CD14-positive monocyte (primary cell): ENCODE results near the gene LOX. TPM values are rescaled to one million over a fixed set of nuclear protein-coding genes. Genes with fewer than 3 reads are reported as not detected.

ENCODE experiments used
- DNase-seq, 3 donors: peaks; one replicate each; pipeline ENCODE4 v3.0.0-alpha.2; 2011 to 2022
- H2AFZ ChIP-seq: 2 replicates; pipeline ENCODE4 v1.6.0; 2012; ENCODE audit warnings: mild to moderate bottlenecking, low read depth, low read length, inconsistent platforms; ENCODE audit not compliant: insufficient read depth, poor library complexity, severe bottlenecking
- H3K27ac ChIP-seq, 2 donors: 1 replicate in 1 of 2; 2 replicates in 1 of 2; pipeline ENCODE4 v1.5.1; 2012 to 2013; ENCODE audit warnings: low read length in 2 of 2, control low read depth in 1 of 2, inconsistent platforms in 1 of 2, low read depth in 1 of 2, mild to moderate bottlenecking in 1 of 2
- H3K27me3 ChIP-seq, 2 donors: one replicate each; pipeline versions ENCODE4 v1.6.0 to v1.6.1; 2011 to 2013; ENCODE audit warnings: low read length in 2 of 2; ENCODE audit not compliant: control insufficient read depth in 2 of 2, insufficient read depth in 2 of 2
- H3K36me3 ChIP-seq, 2 donors: replicated peaks in 1 of 2; 1 replicate in 1 of 2; 2 replicates in 1 of 2; pipeline versions ENCODE4 v1.5.1 to v1.6.1; 2012 to 2013; ENCODE audit warnings: low read length in 2 of 2, control low read depth in 1 of 2, inconsistent platforms in 1 of 2, mild to moderate bottlenecking in 1 of 2; ENCODE audit not compliant: insufficient read depth in 2 of 2, control insufficient read depth in 1 of 2
- H3K4me1 ChIP-seq, 2 donors: 1 replicate in 1 of 2; 2 replicates in 1 of 2; pipeline versions ENCODE4 v1.5.1 to v1.6.1; 2012 to 2013; ENCODE audit warnings: low read length in 2 of 2, control low read depth in 1 of 2, inconsistent platforms in 1 of 2, mild to moderate bottlenecking in 1 of 2, moderate library complexity in 1 of 2; ENCODE audit not compliant: insufficient read depth in 2 of 2, control insufficient read depth in 1 of 2
- H3K4me2 ChIP-seq: replicated peaks from 2 replicates; pipeline ENCODE3; 2012; ENCODE audit warnings: low read length, moderate library complexity, mild to moderate bottlenecking; ENCODE audit not compliant: poor library complexity, severe bottlenecking; ENCODE audit errors: extremely low read depth
- H3K4me3 ChIP-seq, 3 experiments: fragments of 200-600 bp in 1 of 3; sonication (generic) in 1 of 3; replicated peaks in 1 of 3; 1 replicate in 2 of 3; 2 replicates in 1 of 3; pipeline ENCODE4 v1.5.1; 2011 to 2013; ENCODE audit warnings: low read length in 3 of 3, mild to moderate bottlenecking in 3 of 3, control low read depth in 2 of 3, low read depth in 2 of 3, inconsistent platforms in 1 of 3, moderate library complexity in 1 of 3
- H3K79me2 ChIP-seq: 2 replicates; pipeline ENCODE4 v1.6.0; 2012; ENCODE audit warnings: mild to moderate bottlenecking, control low read depth, inconsistent platforms, low read length, moderate library complexity; ENCODE audit not compliant: insufficient read depth
- H3K9ac ChIP-seq: 2 replicates; pipeline ENCODE4 v1.6.0; 2017; ENCODE audit warnings: low read length, mild to moderate bottlenecking; ENCODE audit not compliant: insufficient read depth, poor library complexity, severe bottlenecking
- H3K9me3 ChIP-seq, 2 donors: replicated peaks in 1 of 2; 1 replicate in 1 of 2; 2 replicates in 1 of 2; pipeline versions ENCODE4 v1.5.1 to v1.6.1; 2012 to 2013; ENCODE audit warnings: low read length in 2 of 2, control low read depth in 1 of 2; ENCODE audit not compliant: control insufficient read depth in 1 of 2, insufficient read depth in 1 of 2
- H4K20me1 ChIP-seq: 2 replicates; pipeline ENCODE4 v1.6.0; 2012; ENCODE audit warnings: mild to moderate bottlenecking, low read length, control low read depth, moderate library complexity; ENCODE audit not compliant: insufficient read depth
- H3K27ac Mint-ChIP-seq, 7 donors: one replicate each; pipeline ENCODE4 v1.8.0; 2020; ENCODE audit warnings: mild to moderate bottlenecking in 7 of 7, mixed read lengths in 7 of 7, moderate library complexity in 6 of 7, inconsistent platforms in 2 of 7
- H3K27me3 Mint-ChIP-seq, 3 donors: one replicate each; pipeline ENCODE4 v1.8.0; 2021 to 2022; ENCODE audit warnings: low read depth in 3 of 3, mild to moderate bottlenecking in 3 of 3, mixed read lengths in 3 of 3, moderate library complexity in 3 of 3, inconsistent platforms in 1 of 3
- H3K36me3 Mint-ChIP-seq, 2 donors: one replicate each; pipeline ENCODE4 v1.8.0; 2020; ENCODE audit warnings: mixed read lengths in 2 of 2, inconsistent platforms in 1 of 2, mild to moderate bottlenecking in 1 of 2
- H3K4me1 Mint-ChIP-seq: one replicate; pipeline ENCODE4 v1.8.0; 2020; ENCODE audit warnings: mild to moderate bottlenecking, mixed read lengths
- H3K4me3 Mint-ChIP-seq, 2 donors: one replicate each; pipeline ENCODE4 v1.8.0; 2020; ENCODE audit warnings: mild to moderate bottlenecking in 2 of 2, mixed read lengths in 2 of 2, moderate library complexity in 1 of 2
- H3K9me3 Mint-ChIP-seq, 7 donors: one replicate each; pipeline ENCODE4 v1.8.0; 2020 to 2022; ENCODE audit warnings: mixed read lengths in 7 of 7, mild to moderate bottlenecking in 6 of 7, moderate library complexity in 6 of 7, inconsistent platforms in 2 of 7
- WGBS: methylation state at CpG from one replicate; pipeline ENCODE4 v1.1.5; 2013; ENCODE audit warnings: missing lambda C conversion rate; ENCODE audit not compliant: insufficient coverage; 5-methylcytosine and 5-hydroxymethylcytosine counted together
- intact Hi-C, 2 donors: fragments of 100-400 bp; cut with micrococcal nuclease; formaldehyde crosslinking; loops; one replicate each; pipeline versions ENCODE4 v1.15.0 to v1.15.1; 2023
- polyA plus RNA-seq, 3 donors: library from polyadenylated mRNA; depleted of rRNA in 1 of 3; unstranded in 2 of 3; stranded (reverse) in 1 of 3; fragments of 300-500 nt in 2 of 3; fragments of >200 nt in 1 of 3; fragmentation: Illumina TruSeq in 2 of 3; gene quantifications; 1 replicate in 2 of 3; 2 replicates in 1 of 3; pipeline ENCODE4 v1.2.3, GENCODE V29; 2012 to 2021
- TF ChIP-seq, protein P1 (sequence below): fragments of 200-600 bp; IDR thresholded peaks from one replicate; pipeline ENCODE4 v1.8.0; 2022; ENCODE audit warnings: antibody characterized with exemption, mild to moderate bottlenecking

LOX gene
- polyA plus RNA-seq, 3 donors = not detected

DNA sequence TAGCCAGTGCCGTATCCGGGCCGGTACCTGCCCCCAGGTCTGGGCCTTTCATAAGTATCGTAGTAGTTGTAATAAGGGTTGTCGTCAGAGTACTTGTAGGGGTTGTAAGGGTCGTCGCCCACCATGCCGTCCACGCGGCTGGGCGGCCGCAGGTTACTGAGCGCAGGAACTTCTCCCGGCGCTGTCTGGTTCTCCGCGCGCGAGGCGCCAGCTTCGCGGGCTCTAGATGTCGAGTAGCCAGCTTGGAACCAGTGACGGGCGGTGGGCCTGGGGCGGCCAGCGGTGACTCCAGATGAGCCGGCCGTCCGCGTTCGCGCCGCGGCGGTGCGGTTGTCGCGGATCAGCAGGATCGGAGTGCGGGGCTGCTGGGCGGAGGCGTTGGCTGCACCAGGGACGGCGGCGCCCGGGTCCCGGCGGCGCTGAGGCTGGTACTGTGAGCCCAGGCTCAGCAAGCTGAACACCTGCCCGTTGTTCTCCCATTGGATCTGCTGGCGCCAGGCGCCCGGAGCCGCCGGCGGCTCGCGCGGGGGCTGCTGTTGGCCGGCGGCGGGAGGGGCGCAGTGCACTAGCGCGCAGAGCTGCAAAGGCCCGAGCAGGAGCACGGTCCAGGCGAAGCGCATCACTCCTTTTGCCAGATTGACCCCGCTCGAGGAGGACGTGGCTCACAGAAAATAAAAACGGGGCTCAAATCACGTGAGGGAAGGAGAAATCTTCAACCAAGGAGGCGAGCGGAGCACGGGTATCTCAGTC, 518 bp downstream of the LOX start:
- Histone ChIP-seq H3K27me3 (peaks cover 40 to 44% of the 10 kb centered on the region in 2 donors), H3K4me1 (peaks cover 17 to 23% of the 10 kb centered on the region in 2 donors), H3K9ac (no peak overlapping the region), H3K27ac (no peak overlapping the region), H3K79me2 (no peaks in the 10 kb centered on the region), H3K4me3 (peak overlapping the region in 2 of 3 experiments; percentile 16 to 62), H3K36me3 (no peaks in the 10 kb centered on the region), H3K9me3 (peaks cover 0 to 12% of the 10 kb centered on the region in 2 donors), H2AFZ (no peak overlapping the region), H4K20me1 (no peaks in the 10 kb centered on the region), H3K4me2 (peak overlapping the region; percentile 67)
- Mint-ChIP-seq H3K4me3 (peak overlapping the region; percentile 62 to 91), H3K27me3 (peaks cover 38 to 51% (median 41%) of the 10 kb centered on the region in 3 donors), H3K9me3 (peaks cover 0 to 13% (median 6%) of the 10 kb centered on the region in 7 donors), H3K4me1 (peaks cover 20% of the 10 kb centered on the region), H3K36me3 (peaks cover 3 to 6% of the 10 kb centered on the region in 2 donors), H3K27ac (peak overlapping the region in 1 of 7 donors; percentile 68)
- no peak for DNase-seq
- TF ChIP-seq, protein P1, sequence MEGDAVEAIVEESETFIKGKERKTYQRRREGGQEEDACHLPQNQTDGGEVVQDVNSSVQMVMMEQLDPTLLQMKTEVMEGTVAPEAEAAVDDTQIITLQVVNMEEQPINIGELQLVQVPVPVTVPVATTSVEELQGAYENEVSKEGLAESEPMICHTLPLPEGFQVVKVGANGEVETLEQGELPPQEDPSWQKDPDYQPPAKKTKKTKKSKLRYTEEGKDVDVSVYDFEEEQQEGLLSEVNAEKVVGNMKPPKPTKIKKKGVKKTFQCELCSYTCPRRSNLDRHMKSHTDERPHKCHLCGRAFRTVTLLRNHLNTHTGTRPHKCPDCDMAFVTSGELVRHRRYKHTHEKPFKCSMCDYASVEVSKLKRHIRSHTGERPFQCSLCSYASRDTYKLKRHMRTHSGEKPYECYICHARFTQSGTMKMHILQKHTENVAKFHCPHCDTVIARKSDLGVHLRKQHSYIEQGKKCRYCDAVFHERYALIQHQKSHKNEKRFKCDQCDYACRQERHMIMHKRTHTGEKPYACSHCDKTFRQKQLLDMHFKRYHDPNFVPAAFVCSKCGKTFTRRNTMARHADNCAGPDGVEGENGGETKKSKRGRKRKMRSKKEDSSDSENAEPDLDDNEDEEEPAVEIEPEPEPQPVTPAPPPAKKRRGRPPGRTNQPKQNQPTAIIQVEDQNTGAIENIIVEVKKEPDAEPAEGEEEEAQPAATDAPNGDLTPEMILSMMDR = no peak
- WGBS = under 1% methylated on average over 78 of the region's 78 CpGs
- intact Hi-C loops = no loop called here

DNA sequence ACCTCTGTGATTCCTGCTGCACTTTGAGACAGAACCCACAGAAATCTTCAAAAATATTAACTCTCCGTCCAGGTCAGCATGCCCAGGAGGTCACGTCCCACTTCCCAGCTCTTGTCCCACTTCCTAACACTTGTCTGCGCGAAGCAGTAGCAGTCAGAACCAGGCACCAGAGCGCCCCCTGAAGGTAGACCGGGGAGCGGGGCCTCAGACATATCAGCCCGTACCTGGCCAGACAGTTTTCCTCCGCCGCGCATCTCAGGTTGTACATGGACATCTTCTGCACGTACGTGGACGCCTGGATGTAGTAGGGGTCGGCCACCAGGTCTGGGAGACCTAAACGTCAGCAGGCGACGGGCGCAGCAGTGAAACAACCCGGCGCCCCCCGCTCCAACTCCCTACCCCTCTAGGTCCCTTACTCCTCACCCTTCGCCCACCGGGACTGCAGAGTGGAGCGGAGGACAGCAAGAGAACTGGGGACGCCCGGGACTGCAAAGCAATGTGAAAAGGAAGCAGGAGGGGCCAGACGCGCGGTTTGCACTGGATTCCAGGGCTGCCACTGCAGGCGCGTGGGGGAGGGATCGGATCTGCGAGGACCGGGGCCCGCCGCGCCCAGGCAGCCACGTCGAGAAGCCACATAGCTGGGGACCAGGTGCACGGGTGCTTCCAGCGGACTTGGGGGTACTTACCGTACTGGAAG, 1.2 kb downstream of the LOX start:
- Histone ChIP-seq H3K9me3 (peaks cover 0 to 12% of the 10 kb centered on the region in 2 donors), H3K36me3 (no peaks in the 10 kb centered on the region), H3K4me3 (peak overlapping the region in 2 of 3 experiments; percentile 16 to 62), H3K27me3 (peaks cover 40 to 44% of the 10 kb centered on the region in 2 donors), H3K4me2 (peak overlapping the region; percentile 67), H4K20me1 (no peaks in the 10 kb centered on the region), H2AFZ (no peak overlapping the region), H3K27ac (no peak overlapping the region), H3K9ac (no peak overlapping the region), H3K4me1 (peaks cover 17 to 23% of the 10 kb centered on the region in 2 donors), H3K79me2 (no peaks in the 10 kb centered on the region)
- intact Hi-C loops = no loop called here
- Mint-ChIP-seq H3K9me3 (peaks cover 0 to 13% (median 6%) of the 10 kb centered on the region in 7 donors), H3K36me3 (peaks cover 3 to 6% of the 10 kb centered on the region in 2 donors), H3K4me3 (peak overlapping the region; percentile 62 to 91), H3K4me1 (peaks cover 20% of the 10 kb centered on the region), H3K27me3 (peaks cover 38 to 50% (median 41%) of the 10 kb centered on the region in 3 donors), H3K27ac (peak overlapping the region in 1 of 7 donors; percentile 68)
- peak in 1 of 3 donors; percentile 20 for DNase-seq
- TF ChIP-seq, protein P1 = peak; percentile 47
- under 1% methylated on average over 26 of the region's 43 CpGs for WGBS
